K562 (cell line): ENCODE results near the gene PGS1. TPM values are rescaled to one million over a fixed set of nuclear protein-coding genes. Genes with fewer than 3 reads are reported as not detected.

ENCODE experiments used
- CBFA2T2 ChIP-seq: fragments of 450-650 bp; conservative IDR thresholded peaks from 2 replicates; pipeline ENCODE4 v1.6.1; 2017; ENCODE audit warnings: mild to moderate bottlenecking
- E2F4 ChIP-seq: sonication (generic); formaldehyde crosslinking; IDR thresholded peaks from 2 replicates; pipeline ENCODE4 v1.8.0; 2022; ENCODE audit warnings: mild to moderate bottlenecking, low read depth, missing genetic modification reagents
- FOXA1 ChIP-seq: fragments of 450-650 bp; IDR thresholded peaks from 2 replicates; pipeline ENCODE4 v1.6.1; 2016; ENCODE audit warnings: mild to moderate bottlenecking, borderline replicate concordance
- HOXB6 ChIP-seq: fragments of 250-450 bp; sonication (Bioruptor Pico); IDR thresholded peaks from 2 replicates; pipeline ENCODE4 v1.5.1; 2022; ENCODE audit warnings: mild to moderate bottlenecking, borderline replicate concordance
- JUNB ChIP-seq: fragments of 450-650 bp; formaldehyde crosslinking; conservative IDR thresholded peaks from 2 replicates; pipeline ENCODE4 v1.4.0; 2020; ENCODE audit warnings: mild to moderate bottlenecking
- MIER1 ChIP-seq: fragments of 450-650 bp; IDR thresholded peaks from 2 replicates; pipeline ENCODE4 v1.6.1; 2016; ENCODE audit warnings: antibody characterized with exemption, mild to moderate bottlenecking, low read depth
- PTTG1 ChIP-seq: fragments of 450-650 bp; IDR thresholded peaks from 2 replicates; pipeline ENCODE4 v1.6.1; 2016; ENCODE audit warnings: low read depth, mild to moderate bottlenecking, missing genetic modification characterization, missing compliant biosample characterization
- SREBF1 ChIP-seq: fragments of 150-350 bp; IDR thresholded peaks from 2 replicates; pipeline ENCODE4 v1.6.1; 2014; ENCODE audit warnings: antibody characterized with exemption, low read depth, low read length, borderline replicate concordance
- TBL1XR1 ChIP-seq, 2 experiments: IDR thresholded peaks; 2 replicates each; pipeline ENCODE4 v1.6.1; 2012; ENCODE audit warnings: improper control_type of control experiment in 2 of 2, low read length in 2 of 2, mild to moderate bottlenecking in 1 of 2
- TCF3 ChIP-seq: sonication (generic); formaldehyde crosslinking; IDR thresholded peaks from 2 replicates; pipeline ENCODE4 v1.4.0; 2020; ENCODE audit warnings: mild to moderate bottlenecking, missing genetic modification reagents
- YY1 ChIP-seq, 3 experiments: IDR thresholded peaks; 2 replicates each; pipeline ENCODE4 v1.6.1; 2011; ENCODE audit warnings: low read length in 2 of 3, mild to moderate bottlenecking in 2 of 3, moderate library complexity in 2 of 3, borderline replicate concordance in 1 of 3, control low read depth in 1 of 3, low read depth in 1 of 3; ENCODE audit not compliant: insufficient read depth in 3 of 3, insufficient replicate concordance in 2 of 3, control insufficient read depth in 1 of 3, insufficient read length in 1 of 3; ENCODE audit errors: extremely low read depth in 1 of 3
- ZNF444 ChIP-seq: fragments of 250-450 bp; sonication (Bioruptor Pico); IDR thresholded peaks from 2 replicates; pipeline ENCODE4 v1.4.0; 2020; ENCODE audit warnings: mild to moderate bottlenecking, moderate library complexity
- ZNF717 ChIP-seq: fragments of 250-450 bp; sonication (Bioruptor Pico); IDR thresholded peaks from 2 replicates; pipeline ENCODE4 v1.5.0; 2021
- polyA plus RNA-seq, 8 experiments: library from polyadenylated mRNA; depleted of rRNA in 4 of 8; stranded (reverse) in 5 of 8; unstranded in 3 of 8; fragments of >200 nt; fragmentation: Nextera tagmentation in 2 of 8; fragmentation: Illumina TruSeq in 1 of 8; extraction: Ambion mirVana in 2 of 8; extraction: Trizol in 1 of 8; gene quantifications; 2 replicates each; pipeline versions ENCODE4 v1.2.1 to v1.2.3, GENCODE V29; 2011 to 2014; ENCODE audit warnings: inconsistent platforms in 1 of 8, missing spikeins in 1 of 8
- total RNA-seq, 7 experiments: library from RNA; depleted of rRNA in 6 of 7; stranded (reverse); fragments of >200 nt in 6 of 7; fragmentation: Illumina TruSeq in 2 of 7; extraction: Trizol in 2 of 7; gene quantifications; 2 replicates each; pipeline versions ENCODE4 v1.2.1 to v1.2.3, GENCODE V29; 2011 to 2021; ENCODE audit warnings: low replicate concordance in 1 of 7
- TF ChIP-seq, protein P1 (sequence below): fragments of 250-450 bp; sonication (Bioruptor Pico); IDR thresholded peaks from 2 replicates; pipeline ENCODE4 v1.8.0; 2022; ENCODE audit warnings: moderate library complexity, mild to moderate bottlenecking, inconsistent platforms
- TF ChIP-seq, protein P2 (sequence below), 2 experiments: IDR thresholded peaks; 2 replicates each; pipeline ENCODE4 v1.6.1; 2012; ENCODE audit warnings: improper control_type of control experiment in 2 of 2, low read depth in 2 of 2, low read length in 2 of 2, borderline replicate concordance in 1 of 2
- TF ChIP-seq, protein P3 (sequence below): sonication (generic); formaldehyde crosslinking; IDR thresholded peaks from 2 replicates; pipeline ENCODE4 v1.8.0; 2023; ENCODE audit warnings: missing genetic modification reagents, mild to moderate bottlenecking, borderline replicate concordance

PGS1 gene
- total and polyA plus RNA-seq, 9 of the 15 experiments (the other 6 are each of a cell fraction or from before 2014, with no cell fraction given), result 1.3 to 39.4 (median 22.3) TPM

DNA sequence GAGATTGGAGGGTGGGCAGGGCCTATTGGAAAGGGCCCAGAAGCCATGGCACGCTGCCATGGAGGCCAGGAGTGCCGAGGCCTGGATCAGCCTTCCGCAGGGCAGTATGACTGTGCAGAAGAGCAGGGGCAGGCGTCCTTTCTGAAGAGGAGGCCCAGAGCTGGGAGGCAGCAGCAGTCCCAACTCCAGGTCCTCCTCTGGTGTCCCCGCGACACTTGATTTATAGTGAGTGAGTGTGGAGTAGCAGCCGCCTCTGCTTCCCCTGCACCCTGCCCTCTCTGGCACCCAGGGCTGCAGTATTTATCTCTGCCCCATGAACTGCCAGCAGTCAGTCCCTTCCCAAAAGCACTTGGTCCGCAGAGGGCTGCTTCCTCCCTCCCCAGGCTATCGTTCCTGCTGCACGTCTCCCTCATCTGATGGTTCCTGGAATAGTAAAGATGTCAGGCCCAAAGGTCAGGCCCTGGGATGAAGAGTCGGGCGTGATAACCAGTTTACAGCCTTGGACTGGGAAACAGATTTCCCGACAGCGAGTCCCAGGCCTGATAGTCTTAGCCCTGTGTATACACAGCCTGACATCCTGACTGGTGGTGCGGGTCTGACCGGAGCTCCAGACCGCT, 32.9 kb downstream of the PGS1 start (continued):
- TF ChIP-seq, protein P1, sequence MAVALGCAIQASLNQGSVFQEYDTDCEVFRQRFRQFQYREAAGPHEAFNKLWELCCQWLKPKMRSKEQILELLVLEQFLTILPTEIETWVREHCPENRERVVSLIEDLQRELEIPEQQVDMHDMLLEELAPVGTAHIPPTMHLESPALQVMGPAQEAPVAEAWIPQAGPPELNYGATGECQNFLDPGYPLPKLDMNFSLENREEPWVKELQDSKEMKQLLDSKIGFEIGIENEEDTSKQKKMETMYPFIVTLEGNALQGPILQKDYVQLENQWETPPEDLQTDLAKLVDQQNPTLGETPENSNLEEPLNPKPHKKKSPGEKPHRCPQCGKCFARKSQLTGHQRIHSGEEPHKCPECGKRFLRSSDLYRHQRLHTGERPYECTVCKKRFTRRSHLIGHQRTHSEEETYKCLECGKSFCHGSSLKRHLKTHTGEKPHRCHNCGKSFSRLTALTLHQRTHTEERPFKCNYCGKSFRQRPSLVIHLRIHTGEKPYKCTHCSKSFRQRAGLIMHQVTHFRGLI (CRISPR knock-in tag), result no peak
- TF ChIP-seq SREBF1 (no peak), PTTG1 (tag) (no peak), FOXA1 (no peak), TCF3 (CRISPR knock-in tag) (peak; percentile 91), JUNB (no peak), YY1 (IDR thresholded peaks at IDR 0.05; ENCODE audit: borderline replicate concordance in 1 of 3, control insufficient read depth in 1 of 3, extremely low read depth in 1 of 3, insufficient read depth in 3 of 3, insufficient read length in 1 of 3, insufficient replicate concordance in 2 of 3, low read depth in 1 of 3, low read length in 2 of 3) (no peak), TBL1XR1 (IDR thresholded peaks at IDR 0.05; ENCODE audit: low read length in 2 of 2) (0 out of 4 replicates have a peak, but pooled peaks of 1 of the 2 experiments have one; percentile 21), E2F4 (CRISPR knock-in tag) (no peak), HOXB6 (CRISPR knock-in tag) (no peak), CBFA2T2 (peak; percentile 58), MIER1 (no peak), ZNF717 (CRISPR knock-in tag) (no peak), ZNF444 (CRISPR knock-in tag) (no peak)
- TF ChIP-seq, protein P2, sequence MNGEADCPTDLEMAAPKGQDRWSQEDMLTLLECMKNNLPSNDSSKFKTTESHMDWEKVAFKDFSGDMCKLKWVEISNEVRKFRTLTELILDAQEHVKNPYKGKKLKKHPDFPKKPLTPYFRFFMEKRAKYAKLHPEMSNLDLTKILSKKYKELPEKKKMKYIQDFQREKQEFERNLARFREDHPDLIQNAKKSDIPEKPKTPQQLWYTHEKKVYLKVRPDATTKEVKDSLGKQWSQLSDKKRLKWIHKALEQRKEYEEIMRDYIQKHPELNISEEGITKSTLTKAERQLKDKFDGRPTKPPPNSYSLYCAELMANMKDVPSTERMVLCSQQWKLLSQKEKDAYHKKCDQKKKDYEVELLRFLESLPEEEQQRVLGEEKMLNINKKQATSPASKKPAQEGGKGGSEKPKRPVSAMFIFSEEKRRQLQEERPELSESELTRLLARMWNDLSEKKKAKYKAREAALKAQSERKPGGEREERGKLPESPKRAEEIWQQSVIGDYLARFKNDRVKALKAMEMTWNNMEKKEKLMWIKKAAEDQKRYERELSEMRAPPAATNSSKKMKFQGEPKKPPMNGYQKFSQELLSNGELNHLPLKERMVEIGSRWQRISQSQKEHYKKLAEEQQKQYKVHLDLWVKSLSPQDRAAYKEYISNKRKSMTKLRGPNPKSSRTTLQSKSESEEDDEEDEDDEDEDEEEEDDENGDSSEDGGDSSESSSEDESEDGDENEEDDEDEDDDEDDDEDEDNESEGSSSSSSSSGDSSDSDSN (IDR thresholded peaks at IDR 0.05; ENCODE audit: borderline replicate concordance in 1 of 2, low read depth in 2 of 2, low read length in 2 of 2), result 0 out of 4 replicates have a peak, but pooled peaks of 1 of the 2 experiments have one; percentile 25
- TF ChIP-seq, protein P3, sequence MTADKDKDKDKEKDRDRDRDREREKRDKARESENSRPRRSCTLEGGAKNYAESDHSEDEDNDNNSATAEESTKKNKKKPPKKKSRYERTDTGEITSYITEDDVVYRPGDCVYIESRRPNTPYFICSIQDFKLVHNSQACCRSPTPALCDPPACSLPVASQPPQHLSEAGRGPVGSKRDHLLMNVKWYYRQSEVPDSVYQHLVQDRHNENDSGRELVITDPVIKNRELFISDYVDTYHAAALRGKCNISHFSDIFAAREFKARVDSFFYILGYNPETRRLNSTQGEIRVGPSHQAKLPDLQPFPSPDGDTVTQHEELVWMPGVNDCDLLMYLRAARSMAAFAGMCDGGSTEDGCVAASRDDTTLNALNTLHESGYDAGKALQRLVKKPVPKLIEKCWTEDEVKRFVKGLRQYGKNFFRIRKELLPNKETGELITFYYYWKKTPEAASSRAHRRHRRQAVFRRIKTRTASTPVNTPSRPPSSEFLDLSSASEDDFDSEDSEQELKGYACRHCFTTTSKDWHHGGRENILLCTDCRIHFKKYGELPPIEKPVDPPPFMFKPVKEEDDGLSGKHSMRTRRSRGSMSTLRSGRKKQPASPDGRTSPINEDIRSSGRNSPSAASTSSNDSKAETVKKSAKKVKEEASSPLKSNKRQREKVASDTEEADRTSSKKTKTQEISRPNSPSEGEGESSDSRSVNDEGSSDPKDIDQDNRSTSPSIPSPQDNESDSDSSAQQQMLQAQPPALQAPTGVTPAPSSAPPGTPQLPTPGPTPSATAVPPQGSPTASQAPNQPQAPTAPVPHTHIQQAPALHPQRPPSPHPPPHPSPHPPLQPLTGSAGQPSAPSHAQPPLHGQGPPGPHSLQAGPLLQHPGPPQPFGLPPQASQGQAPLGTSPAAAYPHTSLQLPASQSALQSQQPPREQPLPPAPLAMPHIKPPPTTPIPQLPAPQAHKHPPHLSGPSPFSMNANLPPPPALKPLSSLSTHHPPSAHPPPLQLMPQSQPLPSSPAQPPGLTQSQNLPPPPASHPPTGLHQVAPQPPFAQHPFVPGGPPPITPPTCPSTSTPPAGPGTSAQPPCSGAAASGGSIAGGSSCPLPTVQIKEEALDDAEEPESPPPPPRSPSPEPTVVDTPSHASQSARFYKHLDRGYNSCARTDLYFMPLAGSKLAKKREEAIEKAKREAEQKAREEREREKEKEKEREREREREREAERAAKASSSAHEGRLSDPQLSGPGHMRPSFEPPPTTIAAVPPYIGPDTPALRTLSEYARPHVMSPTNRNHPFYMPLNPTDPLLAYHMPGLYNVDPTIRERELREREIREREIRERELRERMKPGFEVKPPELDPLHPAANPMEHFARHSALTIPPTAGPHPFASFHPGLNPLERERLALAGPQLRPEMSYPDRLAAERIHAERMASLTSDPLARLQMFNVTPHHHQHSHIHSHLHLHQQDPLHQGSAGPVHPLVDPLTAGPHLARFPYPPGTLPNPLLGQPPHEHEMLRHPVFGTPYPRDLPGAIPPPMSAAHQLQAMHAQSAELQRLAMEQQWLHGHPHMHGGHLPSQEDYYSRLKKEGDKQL (CRISPR knock-in tag), result no peak
